Neural cell (in vitro differentiated cells): ENCODE results near the gene CNDP2. TPM values are rescaled to one million over a fixed set of nuclear protein-coding genes. Genes with fewer than 3 reads are reported as not detected.

Experiments
- H2AFZ ChIP-seq: fragments of 200-600, 300-800 bp; sonication (generic), shearing (Covaris generic); 2 replicates; pipeline ENCODE4 v1.6.0; 2014; ENCODE audit warnings: low read depth, mild to moderate bottlenecking, antibody characterized with exemption, low read length, moderate library complexity
- H3F3A ChIP-seq: fragments of 200-600 bp; shearing (Covaris generic); 2 replicates; pipeline ENCODE4 v1.6.1; 2016; ENCODE audit warnings: mild to moderate bottlenecking, moderate library complexity, mixed read lengths, antibody characterized with exemption, low read length; ENCODE audit not compliant: insufficient read depth, poor library complexity, severe bottlenecking
- H3K27ac ChIP-seq: fragments of 200-600, 300-800 bp; sonication (generic), shearing (Covaris generic); 2 replicates; pipeline ENCODE4 v1.5.1; 2014; ENCODE audit warnings: mild to moderate bottlenecking, low read length, moderate library complexity
- H3K27me3 ChIP-seq: fragments of 300-800, 200-600 bp; sonication (generic), shearing (Covaris generic); 2 replicates; pipeline ENCODE4 v1.6.0; 2014; ENCODE audit warnings: mild to moderate bottlenecking, low read depth, low read length, moderate library complexity; ENCODE audit not compliant: insufficient read depth
- H3K36me3 ChIP-seq: fragments of 300-800, 200-600 bp; sonication (generic), shearing (Covaris generic); 2 replicates; pipeline ENCODE4 v1.5.1; 2014; ENCODE audit warnings: mild to moderate bottlenecking, antibody characterized with exemption, low read length, moderate library complexity; ENCODE audit not compliant: insufficient read depth
- H3K4me2 ChIP-seq: fragments of 300-800, 200-600 bp; sonication (generic), shearing (Covaris generic); 2 replicates; pipeline ENCODE4 v1.6.0; 2014; ENCODE audit warnings: mild to moderate bottlenecking, low read length
- H3K4me3 ChIP-seq: fragments of 300-800, 200-600 bp; sonication (generic), shearing (Covaris generic); 2 replicates; pipeline ENCODE4 v1.5.1; 2014; ENCODE audit warnings: mild to moderate bottlenecking, low read length, moderate library complexity
- H3K79me2 ChIP-seq: fragments of 200-600 bp; shearing (Covaris generic); replicated peaks from 2 replicates; pipeline ENCODE4 v1.6.0; 2014; ENCODE audit warnings: mild to moderate bottlenecking, low read length, moderate library complexity; ENCODE audit not compliant: insufficient read depth
- H3K9ac ChIP-seq: fragments of 300-800, 200-600 bp; sonication (generic), shearing (Covaris generic); 2 replicates; pipeline ENCODE4 v1.6.1; 2016; ENCODE audit warnings: mild to moderate bottlenecking, low read length, mixed read lengths
- H3K9me2 ChIP-seq: fragments of 200-600 bp; shearing (Covaris generic); 2 replicates; pipeline ENCODE4 v1.6.1; 2016; ENCODE audit warnings: mild to moderate bottlenecking, low read length, mixed read lengths; ENCODE audit not compliant: insufficient read depth
- H3K9me3 ChIP-seq: fragments of 200-600, 300-800 bp; sonication (generic), shearing (Covaris generic); 2 replicates; pipeline ENCODE4 v1.6.1; 2016; ENCODE audit warnings: mild to moderate bottlenecking, mixed run types, low read length, moderate library complexity, mixed read lengths
- H4K20me1 ChIP-seq: fragments of 200-600 bp; shearing (Covaris generic); 2 replicates; pipeline ENCODE4 v1.6.1; 2016; ENCODE audit warnings: mild to moderate bottlenecking, mixed run types; ENCODE audit not compliant: insufficient read depth
- EP300 ChIP-seq: fragments of 450-650 bp; conservative IDR thresholded peaks from 2 replicates; pipeline ENCODE4 v1.6.1; 2014; ENCODE audit warnings: antibody characterized with exemption, mild to moderate bottlenecking, moderate library complexity; ENCODE audit not compliant: poor library complexity, severe bottlenecking
- EZH2 ChIP-seq: fragments of 200-600, 300-800 bp; shearing (Covaris generic), sonication (generic); IDR thresholded peaks from 2 replicates; pipeline ENCODE4 v1.6.1; 2014; ENCODE audit warnings: antibody characterized with exemption, low read length, borderline replicate concordance, mild to moderate bottlenecking; ENCODE audit not compliant: insufficient read depth, poor library complexity, severe bottlenecking
- MXI1 ChIP-seq: fragments of 450-650 bp; conservative IDR thresholded peaks from 2 replicates; pipeline ENCODE4 v1.6.1; 2014; ENCODE audit warnings: antibody characterized with exemption, mild to moderate bottlenecking; ENCODE audit not compliant: poor library complexity, severe bottlenecking
- POLR2AphosphoS5 ChIP-seq: IDR thresholded peaks from 2 replicates; pipeline ENCODE4 v1.6.1; 2012
- RAD21 ChIP-seq: fragments of 450-650 bp; conservative IDR thresholded peaks from 2 replicates; pipeline ENCODE4 v1.6.1; 2014; ENCODE audit warnings: antibody characterized with exemption, mild to moderate bottlenecking, moderate library complexity
- SMC3 ChIP-seq: fragments of 450-650 bp; conservative IDR thresholded peaks from 2 replicates; pipeline ENCODE4 v1.6.1; 2014; ENCODE audit warnings: antibody characterized with exemption, mild to moderate bottlenecking, moderate library complexity; ENCODE audit not compliant: poor library complexity
- TAF1 ChIP-seq: IDR thresholded peaks from 2 replicates; pipeline ENCODE4 v1.6.1; 2012; ENCODE audit warnings: low read depth
- polyA plus RNA-seq: library from polyadenylated mRNA; depleted of rRNA; stranded (reverse); fragments of >200 nt; gene quantifications from 2 replicates; pipeline ENCODE4 v1.2.3, GENCODE V29; 2014
- TF ChIP-seq, protein P1 (sequence below): IDR thresholded peaks from 2 replicates; pipeline ENCODE4 v1.6.1; 2012; ENCODE audit warnings: borderline replicate concordance
- TF ChIP-seq, protein P2 (sequence below): fragments of 450-650 bp; IDR thresholded peaks from 2 replicates; pipeline ENCODE4 v1.5.1; 2014; ENCODE audit warnings: antibody characterized with exemption, mild to moderate bottlenecking, moderate library complexity; ENCODE audit not compliant: poor library complexity, severe bottlenecking

CNDP2 gene
- polyA plus RNA-seq, 1 donor from 2014 or later: 35.7 TPM

DNA sequence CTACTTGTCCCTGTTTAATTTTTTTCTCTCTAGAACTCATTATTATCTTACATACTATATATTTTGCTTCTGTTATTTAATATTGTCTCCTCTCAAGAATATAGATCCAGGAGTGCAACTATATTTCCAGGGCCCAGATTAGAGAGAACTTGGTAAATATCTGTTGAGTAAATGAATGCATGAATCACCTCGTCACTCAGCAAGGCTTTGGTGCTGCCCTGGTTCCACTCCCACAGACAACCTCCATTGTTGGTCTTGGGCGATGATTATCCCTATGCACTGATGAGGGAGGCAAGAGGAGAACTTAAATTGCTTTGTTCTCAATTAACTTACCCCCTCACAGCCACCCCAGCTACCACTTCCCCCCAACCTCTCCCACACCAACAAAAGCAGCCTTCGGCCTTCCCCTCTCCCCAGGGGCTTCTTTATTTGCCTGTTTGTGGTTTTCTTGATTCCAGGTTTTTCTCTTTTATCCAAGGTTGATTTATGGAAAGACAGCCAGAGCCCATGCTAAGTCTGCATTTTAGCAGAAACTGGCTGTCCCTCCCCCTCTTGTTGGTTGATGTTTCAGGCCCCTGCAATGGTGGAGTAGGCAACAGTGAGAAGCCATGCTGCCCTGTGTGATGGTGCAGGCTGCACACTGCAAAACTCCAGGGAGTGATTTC is 22.1 kb upstream of the CNDP2 start:
- no peaks in the 10 kb centered on the region for H3F3A ChIP-seq
- H3K36me3 ChIP-seq: no peaks in the 10 kb centered on the region
- H2AFZ ChIP-seq: no peak overlapping the region
- no peaks in the 10 kb centered on the region for H3K79me2 ChIP-seq
- no peak overlapping the region for H3K27ac ChIP-seq
- H3K9me3 ChIP-seq: no peaks in the 10 kb centered on the region
- no peaks in the 10 kb centered on the region for H3K9me2 ChIP-seq
- no peak overlapping the region for H3K4me3 ChIP-seq
- H4K20me1 ChIP-seq: no peaks in the 10 kb centered on the region
- no peak overlapping the region for H3K4me2 ChIP-seq
- no peak overlapping the region for H3K9ac ChIP-seq
- no peaks in the 10 kb centered on the region for H3K27me3 ChIP-seq
- TF ChIP-seq RAD21 (no peak), EZH2 (no peak), SMC3 (no peak), MXI1 (no peak), TAF1 (no peak), POLR2AphosphoS5 (no peak), EP300 (no peak)
- TF ChIP-seq, protein P1, sequence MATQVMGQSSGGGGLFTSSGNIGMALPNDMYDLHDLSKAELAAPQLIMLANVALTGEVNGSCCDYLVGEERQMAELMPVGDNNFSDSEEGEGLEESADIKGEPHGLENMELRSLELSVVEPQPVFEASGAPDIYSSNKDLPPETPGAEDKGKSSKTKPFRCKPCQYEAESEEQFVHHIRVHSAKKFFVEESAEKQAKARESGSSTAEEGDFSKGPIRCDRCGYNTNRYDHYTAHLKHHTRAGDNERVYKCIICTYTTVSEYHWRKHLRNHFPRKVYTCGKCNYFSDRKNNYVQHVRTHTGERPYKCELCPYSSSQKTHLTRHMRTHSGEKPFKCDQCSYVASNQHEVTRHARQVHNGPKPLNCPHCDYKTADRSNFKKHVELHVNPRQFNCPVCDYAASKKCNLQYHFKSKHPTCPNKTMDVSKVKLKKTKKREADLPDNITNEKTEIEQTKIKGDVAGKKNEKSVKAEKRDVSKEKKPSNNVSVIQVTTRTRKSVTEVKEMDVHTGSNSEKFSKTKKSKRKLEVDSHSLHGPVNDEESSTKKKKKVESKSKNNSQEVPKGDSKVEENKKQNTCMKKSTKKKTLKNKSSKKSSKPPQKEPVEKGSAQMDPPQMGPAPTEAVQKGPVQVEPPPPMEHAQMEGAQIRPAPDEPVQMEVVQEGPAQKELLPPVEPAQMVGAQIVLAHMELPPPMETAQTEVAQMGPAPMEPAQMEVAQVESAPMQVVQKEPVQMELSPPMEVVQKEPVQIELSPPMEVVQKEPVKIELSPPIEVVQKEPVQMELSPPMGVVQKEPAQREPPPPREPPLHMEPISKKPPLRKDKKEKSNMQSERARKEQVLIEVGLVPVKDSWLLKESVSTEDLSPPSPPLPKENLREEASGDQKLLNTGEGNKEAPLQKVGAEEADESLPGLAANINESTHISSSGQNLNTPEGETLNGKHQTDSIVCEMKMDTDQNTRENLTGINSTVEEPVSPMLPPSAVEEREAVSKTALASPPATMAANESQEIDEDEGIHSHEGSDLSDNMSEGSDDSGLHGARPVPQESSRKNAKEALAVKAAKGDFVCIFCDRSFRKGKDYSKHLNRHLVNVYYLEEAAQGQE: no peak
- TF ChIP-seq, protein P2, sequence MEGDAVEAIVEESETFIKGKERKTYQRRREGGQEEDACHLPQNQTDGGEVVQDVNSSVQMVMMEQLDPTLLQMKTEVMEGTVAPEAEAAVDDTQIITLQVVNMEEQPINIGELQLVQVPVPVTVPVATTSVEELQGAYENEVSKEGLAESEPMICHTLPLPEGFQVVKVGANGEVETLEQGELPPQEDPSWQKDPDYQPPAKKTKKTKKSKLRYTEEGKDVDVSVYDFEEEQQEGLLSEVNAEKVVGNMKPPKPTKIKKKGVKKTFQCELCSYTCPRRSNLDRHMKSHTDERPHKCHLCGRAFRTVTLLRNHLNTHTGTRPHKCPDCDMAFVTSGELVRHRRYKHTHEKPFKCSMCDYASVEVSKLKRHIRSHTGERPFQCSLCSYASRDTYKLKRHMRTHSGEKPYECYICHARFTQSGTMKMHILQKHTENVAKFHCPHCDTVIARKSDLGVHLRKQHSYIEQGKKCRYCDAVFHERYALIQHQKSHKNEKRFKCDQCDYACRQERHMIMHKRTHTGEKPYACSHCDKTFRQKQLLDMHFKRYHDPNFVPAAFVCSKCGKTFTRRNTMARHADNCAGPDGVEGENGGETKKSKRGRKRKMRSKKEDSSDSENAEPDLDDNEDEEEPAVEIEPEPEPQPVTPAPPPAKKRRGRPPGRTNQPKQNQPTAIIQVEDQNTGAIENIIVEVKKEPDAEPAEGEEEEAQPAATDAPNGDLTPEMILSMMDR: no peak

DNA sequence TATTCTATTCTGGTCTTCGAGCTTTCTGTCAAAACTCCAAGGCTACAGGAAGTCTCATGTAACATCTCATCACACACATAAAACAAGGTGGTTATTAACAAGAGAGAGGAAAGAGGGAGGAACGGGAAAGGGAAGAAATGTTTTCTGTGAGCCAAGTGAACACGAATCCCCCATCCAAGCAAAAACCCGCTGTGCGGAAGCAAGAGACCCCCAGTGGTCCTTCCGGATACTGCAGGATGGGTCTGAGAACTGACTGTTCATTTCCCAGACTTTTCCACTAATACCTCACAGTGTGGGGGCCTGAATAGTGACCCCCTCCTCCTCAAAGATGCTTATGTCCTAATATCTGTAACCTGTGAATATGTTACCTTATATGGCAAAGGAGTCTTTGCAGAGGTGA is 20.0 kb upstream of the CNDP2 start:
- Histone ChIP-seq H3K9me2 (no peaks in the 10 kb centered on the region), H4K20me1 (no peaks in the 10 kb centered on the region), H3K4me2 (no peak overlapping the region), H3K4me3 (no peak overlapping the region), H3K36me3 (no peaks in the 10 kb centered on the region), H3F3A (no peaks in the 10 kb centered on the region), H3K9ac (no peak overlapping the region), H3K79me2 (no peaks in the 10 kb centered on the region), H3K27ac (no peak overlapping the region), H3K27me3 (no peaks in the 10 kb centered on the region), H3K9me3 (no peaks in the 10 kb centered on the region), H2AFZ (no peak overlapping the region)
- TF ChIP-seq, protein P1: no peak
- TF ChIP-seq, protein P2: peak; percentile 50
- TF ChIP-seq EP300 (no peak), TAF1 (no peak), EZH2 (no peak), POLR2AphosphoS5 (no peak), SMC3 (no peak)
